ENCODE measurements around the gene KDM4C.
A peak's percentile ranks its signal among the peaks of the same experiment; 100 is the strongest.

KDM4C gene

GRCh38 chr9:6922124-6922676, 164.4 kb downstream of the KDM4C start:
- Mint-ChIP-seq H3K27me3 (no peaks in the 10 kb centered on the region), H3K27ac (no peak overlapping the region), H3K4me3 (no peak overlapping the region), H3K4me1 (peaks cover 28% of the 10 kb centered on the region), H3K9me3 (peaks cover 4% of the 10 kb centered on the region), H3K36me3 (peaks cover 35% of the 10 kb centered on the region)
- CTCF ChIA-PET, result no interaction called here
- DNase-seq, result no peak

DNA sequence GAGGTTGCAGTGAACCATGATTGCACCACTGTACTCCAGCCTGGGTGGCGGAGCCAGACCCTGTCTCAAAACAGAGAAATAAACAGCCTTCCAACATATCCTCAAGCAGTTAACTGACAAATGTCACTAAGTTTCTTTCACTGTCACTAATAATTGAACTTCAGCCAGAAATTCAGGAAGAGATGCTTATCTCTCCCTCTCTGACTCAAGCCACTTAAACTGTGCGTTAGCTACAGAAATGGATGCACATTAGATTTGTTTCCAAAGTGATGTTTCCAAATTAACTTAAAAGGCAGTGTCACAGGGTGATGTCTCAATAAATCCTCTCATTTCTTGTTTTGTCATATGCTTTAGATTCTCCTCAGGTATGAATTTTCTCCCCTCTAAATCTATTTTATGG, 164.9 kb downstream of the KDM4C start:
- no peak for DNase-seq
- H3K9me3 Mint-ChIP-seq, result peaks cover under 1% of the 10 kb centered on the region
- H3K4me1 Mint-ChIP-seq, result peaks cover 25% of the 10 kb centered on the region
- peaks cover 30% of the 10 kb centered on the region for H3K36me3 Mint-ChIP-seq
- H3K27me3 Mint-ChIP-seq, result no peaks in the 10 kb centered on the region
- H3K4me3 Mint-ChIP-seq, result no peak overlapping the region
- H3K27ac Mint-ChIP-seq, result no peak overlapping the region
- CTCF ChIA-PET, result no interaction called here

DNA sequence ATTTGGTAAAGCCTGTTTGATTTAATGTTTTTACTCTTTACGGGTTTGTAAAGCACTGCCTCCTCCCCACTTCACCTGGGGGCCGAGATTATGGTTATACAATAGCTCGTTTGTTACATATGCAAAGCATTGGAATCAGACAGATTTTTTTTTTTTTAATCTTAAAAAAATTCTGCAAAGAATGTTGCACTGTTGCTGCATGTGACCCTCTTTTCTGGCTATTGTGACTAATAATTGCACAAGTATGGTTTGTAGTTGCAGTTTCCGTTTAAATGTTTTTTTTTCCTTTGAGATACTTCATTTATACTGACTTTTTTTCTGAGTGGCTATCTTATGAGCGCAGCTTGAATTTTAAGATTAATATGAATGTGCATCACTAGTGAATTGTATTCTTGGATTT, 165.3 kb downstream of the KDM4C start:
- CTCF ChIA-PET, result interaction anchor here (0.6 kb wide), 1 partner anchor 9 kb away, joined by 3 read pairs; no protein-coding TSS in a partner anchor
- H3K9me3 Mint-ChIP-seq, result no peaks in the 10 kb centered on the region
- no peak overlapping the region for H3K27ac Mint-ChIP-seq
- H3K4me3 Mint-ChIP-seq, result no peak overlapping the region
- DNase-seq, result no peak
- no peaks in the 10 kb centered on the region for H3K27me3 Mint-ChIP-seq
- H3K4me1 Mint-ChIP-seq, result peaks cover 25% of the 10 kb centered on the region
- peaks cover 28% of the 10 kb centered on the region for H3K36me3 Mint-ChIP-seq

- no peak for DNase-seq
- H3K27ac Mint-ChIP-seq, result no peak overlapping the region
- CTCF ChIA-PET, result no interaction called here
- H3K4me3 Mint-ChIP-seq, result no peak overlapping the region
- H3K27me3 Mint-ChIP-seq, result no peaks in the 10 kb centered on the region
- no peaks in the 10 kb centered on the region for H3K9me3 Mint-ChIP-seq
- peaks cover 25% of the 10 kb centered on the region for H3K4me1 Mint-ChIP-seq
- peaks cover 22% of the 10 kb centered on the region for H3K36me3 Mint-ChIP-seq
These were observed 166.4 kb downstream of the KDM4C start for GRCh38 chr9:6924149-6924548.

DNA sequence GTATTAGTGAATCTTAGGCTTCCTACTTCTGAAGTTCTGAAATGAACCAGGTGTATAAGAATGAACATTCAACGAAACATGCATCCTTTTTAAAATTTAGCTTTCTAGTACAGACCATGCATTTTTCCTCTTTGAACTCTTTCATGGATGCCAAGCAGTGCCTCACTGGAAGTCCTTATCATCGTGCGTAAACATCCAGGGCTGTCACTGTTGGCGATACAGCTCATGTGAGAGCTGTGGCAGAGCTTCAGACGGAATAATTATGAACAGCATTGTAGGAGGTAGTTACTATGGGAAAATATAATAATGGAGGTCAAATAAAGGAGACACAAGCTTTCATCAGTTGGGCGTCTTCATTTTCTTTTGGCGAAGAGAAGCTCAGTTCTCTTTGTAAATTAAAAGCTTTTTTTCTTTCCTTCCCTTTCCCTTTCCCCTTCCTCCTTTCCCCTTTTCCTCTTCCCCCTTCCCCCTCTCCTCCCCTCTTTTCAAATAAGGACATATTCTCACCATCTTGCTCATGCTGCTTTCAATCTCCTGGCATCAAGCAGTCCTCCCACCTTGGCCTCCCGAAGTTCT, 167.3 kb downstream of the KDM4C start:
- CTCF ChIA-PET, result interaction anchor here (1.2 kb wide), 1 partner anchor 26 kb away, joined by 3 read pairs; no protein-coding TSS in a partner anchor
- Mint-ChIP-seq H3K4me1 (peaks cover 21% of the 10 kb centered on the region), H3K4me3 (no peak overlapping the region), H3K27ac (no peak overlapping the region), H3K27me3 (no peaks in the 10 kb centered on the region), H3K9me3 (no peaks in the 10 kb centered on the region), H3K36me3 (peaks cover 20% of the 10 kb centered on the region)
- DNase-seq, result no peak

GRCh38 chr9:6925836-6926235, 168.1 kb downstream of the KDM4C start:
- no peak overlapping the region for H3K4me3 Mint-ChIP-seq
- H3K36me3 Mint-ChIP-seq, result peaks cover 18% of the 10 kb centered on the region
- no peaks in the 10 kb centered on the region for H3K9me3 Mint-ChIP-seq
- DNase-seq, result no peak
- H3K27me3 Mint-ChIP-seq, result no peaks in the 10 kb centered on the region
- H3K27ac Mint-ChIP-seq, result no peak overlapping the region
- CTCF ChIA-PET, result interaction anchor here (1.2 to 1.5 kb wide), 2 partner anchors 18 to 25 kb away, joined by 3 to 4 read pairs; no protein-coding TSS in a partner anchor
- H3K4me1 Mint-ChIP-seq, result peaks cover 18% of the 10 kb centered on the region

- no peak overlapping the region for H3K4me3 Mint-ChIP-seq
- no peak for DNase-seq
- no peaks in the 10 kb centered on the region for H3K27me3 Mint-ChIP-seq
- peaks cover 12% of the 10 kb centered on the region for H3K4me1 Mint-ChIP-seq
- H3K27ac Mint-ChIP-seq, result peak overlapping the region; percentile 7
- peaks cover 13% of the 10 kb centered on the region for H3K36me3 Mint-ChIP-seq
- no peaks in the 10 kb centered on the region for H3K9me3 Mint-ChIP-seq
- CTCF ChIA-PET, result interaction anchor here (0.6 to 1.5 kb wide), 3 partner anchors 17 to 269 kb away, joined by 3 to 4 read pairs (median 3); no protein-coding TSS in a partner anchor
These were observed 168.7 kb downstream of the KDM4C start for GRCh38 chr9:6926436-6926835.

- H3K27ac Mint-ChIP-seq, result no peak overlapping the region
- no peaks in the 10 kb centered on the region for H3K9me3 Mint-ChIP-seq
- H3K4me3 Mint-ChIP-seq, result no peak overlapping the region
- no peak for DNase-seq
- no peaks in the 10 kb centered on the region for H3K4me1 Mint-ChIP-seq
- no peaks in the 10 kb centered on the region for H3K27me3 Mint-ChIP-seq
- CTCF ChIA-PET, result no interaction called here
- peaks cover 5% of the 10 kb centered on the region for H3K36me3 Mint-ChIP-seq
These were observed 170.1 kb downstream of the KDM4C start for GRCh38 chr9:6927838-6928237.

- Mint-ChIP-seq H3K27ac (no peak overlapping the region), H3K36me3 (peaks cover 6% of the 10 kb centered on the region), H3K27me3 (no peaks in the 10 kb centered on the region), H3K9me3 (no peaks in the 10 kb centered on the region), H3K4me1 (no peaks in the 10 kb centered on the region), H3K4me3 (no peak overlapping the region)
- CTCF ChIA-PET, result no interaction called here
- DNase-seq, result no peak
These were observed 171.1 kb downstream of the KDM4C start for GRCh38 chr9:6928863-6929262.

DNA sequence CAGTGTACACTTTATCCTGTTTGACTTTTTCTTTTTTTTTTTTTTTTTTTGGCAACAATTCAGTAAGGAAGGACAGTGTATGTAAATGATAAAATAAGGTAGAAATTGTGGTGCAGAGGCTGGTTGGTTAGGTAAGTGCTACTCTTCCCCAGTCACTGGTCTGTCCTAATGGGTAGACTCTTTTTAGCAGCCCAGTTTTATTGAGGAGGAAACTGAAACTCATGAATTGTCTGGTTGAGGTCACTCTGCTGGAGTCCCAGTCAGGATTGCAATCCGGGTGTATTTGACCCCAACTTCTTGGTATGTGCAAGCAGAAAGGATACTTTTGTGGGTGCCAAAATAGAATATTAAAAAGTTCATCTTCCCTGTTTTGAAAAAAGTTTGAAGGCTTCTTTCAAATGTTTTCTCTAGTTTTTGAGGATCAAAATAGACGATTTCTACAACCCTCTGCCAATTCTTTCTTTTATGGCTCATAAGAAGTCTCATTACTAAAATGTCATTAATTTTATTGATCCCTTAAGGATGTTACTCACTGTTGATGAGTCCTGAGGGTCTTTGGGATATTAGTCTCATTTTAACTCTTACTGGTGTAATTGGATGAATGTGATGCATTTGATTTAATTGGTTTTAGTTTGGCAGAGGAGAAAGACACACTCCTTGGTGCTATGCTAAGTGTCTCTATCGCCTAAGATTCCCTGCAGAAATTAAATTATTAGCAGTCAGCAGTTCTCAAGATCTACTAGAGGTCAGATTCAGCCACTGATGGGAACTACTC, 171.9 kb downstream of the KDM4C start:
- H3K36me3 Mint-ChIP-seq, result peaks cover 6% of the 10 kb centered on the region
- no peaks in the 10 kb centered on the region for H3K4me1 Mint-ChIP-seq
- H3K9me3 Mint-ChIP-seq, result no peaks in the 10 kb centered on the region
- H3K4me3 Mint-ChIP-seq, result no peak overlapping the region
- no peak for DNase-seq
- CTCF ChIA-PET, result no interaction called here
- no peaks in the 10 kb centered on the region for H3K27me3 Mint-ChIP-seq
- no peak overlapping the region for H3K27ac Mint-ChIP-seq

- CTCF ChIA-PET, result no interaction called here
- Mint-ChIP-seq H3K4me1 (no peaks in the 10 kb centered on the region), H3K27me3 (no peaks in the 10 kb centered on the region), H3K9me3 (no peaks in the 10 kb centered on the region), H3K27ac (no peak overlapping the region), H3K36me3 (peaks cover 5% of the 10 kb centered on the region), H3K4me3 (no peak overlapping the region)
- DNase-seq, result no peak
These were observed 173.1 kb downstream of the KDM4C start for GRCh38 chr9:6930827-6931226.

GRCh38 chr9:6931913-6932312, 174.1 kb downstream of the KDM4C start:
- Mint-ChIP-seq H3K27me3 (no peaks in the 10 kb centered on the region), H3K4me3 (no peak overlapping the region), H3K9me3 (no peaks in the 10 kb centered on the region), H3K27ac (no peak overlapping the region), H3K4me1 (no peaks in the 10 kb centered on the region), H3K36me3 (peaks cover 5% of the 10 kb centered on the region)
- no peak for DNase-seq
- CTCF ChIA-PET, result interaction anchor here (0.6 kb wide), 1 partner anchor 9 kb away, joined by 3 read pairs; no protein-coding TSS in a partner anchor

GRCh38 chr9:6936103-6936502, 178.3 kb downstream of the KDM4C start:
- Mint-ChIP-seq H3K4me1 (no peaks in the 10 kb centered on the region), H3K4me3 (no peak overlapping the region), H3K36me3 (peaks cover 5% of the 10 kb centered on the region), H3K9me3 (no peaks in the 10 kb centered on the region), H3K27me3 (no peaks in the 10 kb centered on the region), H3K27ac (no peak overlapping the region)
- DNase-seq, result no peak
- CTCF ChIA-PET, result no interaction called here

DNA sequence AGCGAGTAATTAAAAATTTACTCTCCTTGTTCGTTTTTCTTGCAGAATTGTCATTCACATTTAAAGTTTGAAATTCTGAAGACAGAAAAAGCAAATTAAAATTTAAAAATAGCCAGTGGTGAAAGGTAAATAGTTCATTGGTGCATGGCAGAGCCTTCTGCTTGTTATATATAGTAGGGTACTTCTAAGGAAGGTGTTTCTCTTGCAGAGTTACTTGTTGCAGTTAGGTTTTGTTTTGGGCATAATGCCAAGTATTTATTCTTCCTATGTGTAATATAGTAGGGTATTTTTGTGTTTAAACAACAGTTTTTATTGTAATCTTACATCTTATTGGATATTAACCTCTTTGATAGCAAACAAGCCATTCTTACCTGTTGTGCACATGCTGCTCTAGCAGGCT, 179.4 kb downstream of the KDM4C start:
- Mint-ChIP-seq H3K4me1 (no peaks in the 10 kb centered on the region), H3K9me3 (no peaks in the 10 kb centered on the region), H3K27me3 (no peaks in the 10 kb centered on the region), H3K27ac (no peak overlapping the region), H3K4me3 (no peak overlapping the region), H3K36me3 (peaks cover 7% of the 10 kb centered on the region)
- no peak for DNase-seq
- CTCF ChIA-PET, result no interaction called here

DNA sequence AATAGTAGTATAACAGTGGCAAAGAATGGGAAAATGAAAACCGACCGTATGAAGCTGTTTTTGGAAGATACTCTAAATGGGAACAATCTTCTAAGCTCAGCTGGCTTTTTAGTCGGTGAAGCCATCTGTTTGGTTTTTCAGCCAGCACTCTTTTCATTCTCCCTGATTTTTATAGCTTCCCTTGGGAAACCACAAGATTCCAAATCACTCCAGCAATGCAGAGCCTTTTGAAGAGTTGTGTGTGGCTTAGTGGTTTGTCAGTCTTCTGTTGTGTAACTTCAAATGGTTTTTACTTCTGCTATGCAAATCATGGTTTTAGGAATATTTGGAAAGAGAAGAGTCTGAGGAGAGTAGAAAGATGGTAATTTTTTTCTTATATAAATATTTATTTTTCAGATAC, 180.7 kb downstream of the KDM4C start:
- CTCF ChIA-PET, result no interaction called here
- Mint-ChIP-seq H3K27ac (no peak overlapping the region), H3K27me3 (no peaks in the 10 kb centered on the region), H3K36me3 (peaks cover 7% of the 10 kb centered on the region), H3K4me3 (no peak overlapping the region), H3K4me1 (no peaks in the 10 kb centered on the region), H3K9me3 (no peaks in the 10 kb centered on the region)
- DNase-seq, result no peak
